ENCODE measurements around the gene KLRK1. TPM values are rescaled to one million over a fixed set of nuclear protein-coding genes. Genes with fewer than 3 reads are reported as not detected.
A peak's percentile ranks its signal among the peaks of the same experiment; 100 is the strongest.
"Not testable (repeated sequence)": the region's sequence is repeated elsewhere in the genome, so short reads cannot be mapped to it uniquely, and the experiment has no call there.

The KLRK1 gene
- total RNA-seq, 4 donors from 2014 or later, result 0.60 to 2.9 (median 1.2) TPM; not detected in 1

GRCh38 chr12:10369557-10370415 lies 20.1 kb downstream of the KLRK1 start:
- Histone ChIP-seq H3K27ac (peak overlapping the region in 3 of 4 donors; percentile 12 to 97 (median 91)), H3K9me3 (peaks cover 0 to 9% (median 0%) of the 10 kb centered on the region in 4 donors), H3K4me3 (no peak overlapping the region), H3K4me1 (peaks cover 0 to 46% (median 13%) of the 10 kb centered on the region in 4 donors), H3K36me3 (no peaks in the 10 kb centered on the region), H3K27me3 (no peaks in the 10 kb centered on the region)
- WGBS, 2 donors, result 90 to 94% methylated on average over 8 of the region's 8 CpGs
- DNase-seq (ENCODE audit: low spot score in 2 of 2), result no peak
- TF ChIP-seq POLR2A (IDR thresholded peaks at IDR 0.05), result no peak
- TF ChIP-seq CTCF (IDR thresholded peaks at IDR 0.05), result no peak
- TF ChIP-seq EP300 (IDR thresholded peaks at IDR 0.05), result no peak

GRCh38 chr12:10368206-10369171 lies 21.4 kb downstream of the KLRK1 start:
- no peak for DNase-seq (ENCODE audit: low spot score in 2 of 2)
- Histone ChIP-seq H3K4me3 (peak overlapping the region in 2 of 4 donors; percentile 16 to 18), H3K4me1 (peaks cover 0 to 39% (median 13%) of the 10 kb centered on the region in 4 donors), H3K36me3 (no peaks in the 10 kb centered on the region), H3K9me3 (peaks cover 0 to 9% (median 0%) of the 10 kb centered on the region in 4 donors), H3K27ac (peak overlapping the region; percentile 50 to 97 (median 81)), H3K27me3 (no peaks in the 10 kb centered on the region)
- no peak for TF ChIP-seq CTCF (IDR thresholded peaks at IDR 0.05)
- WGBS, 2 donors, result 24 to 48% methylated on average over 10 of the region's 10 CpGs

GRCh38 chr12:10367714-10368113 lies 22.1 kb downstream of the KLRK1 start:
- not testable (repeated sequence) for DNase-seq (ENCODE audit: low spot score in 2 of 2); H3K4me3 ChIP-seq; H3K9me3 ChIP-seq; H3K27me3 ChIP-seq; H3K36me3 ChIP-seq
- 52 to 58% methylated on average over 4 of the region's 4 CpGs for WGBS, 2 donors
- peak overlapping the region in 2 of 4 donors; percentile 91 to 97 for H3K27ac ChIP-seq
- H3K4me1 ChIP-seq, result peaks cover 0 to 40% (median 11%) of the 10 kb centered on the region in 4 donors

- Histone ChIP-seq H3K9me3 (peaks cover 0 to 9% (median 0%) of the 10 kb centered on the region in 4 donors), H3K4me3 (no peak overlapping the region), H3K27me3 (no peaks in the 10 kb centered on the region), H3K36me3 (no peaks in the 10 kb centered on the region), H3K27ac (peak overlapping the region; percentile 85 to 97 (median 92)), H3K4me1 (peaks cover 0 to 40% (median 11%) of the 10 kb centered on the region in 4 donors)
- TF ChIP-seq POLR2A (IDR thresholded peaks at IDR 0.05) (no peak), EP300 (IDR thresholded peaks at IDR 0.05) (no peak), CTCF (IDR thresholded peaks at IDR 0.05) (peak in 2 of 5 experiments; percentile 10 to 27)
- DNase-seq (ENCODE audit: low spot score in 2 of 2), result no peak
These were observed 23.0 kb downstream of the KLRK1 start for GRCh38 chr12:10366875-10367274.

- WGBS, 2 donors, result 16% methylated on average over 6 of the region's 6 CpGs
These were observed 24.0 kb downstream of the KLRK1 start for GRCh38 chr12:10365696-10366405.

More at GRCh38 chr12:10365696-10366405, 24.0 kb downstream of the KLRK1 start:
- peak overlapping the region; percentile 85 to 97 (median 92) for H3K27ac ChIP-seq
- no peaks in the 10 kb centered on the region for H3K36me3 ChIP-seq
- no peak for DNase-seq (ENCODE audit: low spot score in 2 of 2)
- TF ChIP-seq EP300 (IDR thresholded peaks at IDR 0.05) (no peak), POLR2A (IDR thresholded peaks at IDR 0.05) (no peak), CTCF (IDR thresholded peaks at IDR 0.05) (peak in 2 of 5 experiments; percentile 6 to 26)
- no peaks in the 10 kb centered on the region for H3K27me3 ChIP-seq
- peak overlapping the region; percentile 51 to 63 (median 58) for H3K4me3 ChIP-seq
- H3K9me3 ChIP-seq, result peaks cover 0 to 9% (median 0%) of the 10 kb centered on the region in 4 donors
- peaks cover 0 to 49% (median 11%) of the 10 kb centered on the region in 4 donors for H3K4me1 ChIP-seq
